ENCODE data around the gene ASIC2.

ASIC2 gene

GRCh38 chr17:33297643-33298042 is 4.5 kb upstream of the ASIC2 start:
- Histone ChIP-seq H3K27ac (ENCODE audit: low read depth, low read length, poor library complexity, severe bottlenecking) (no peak overlapping the region), H3K4me3 (ENCODE audit: low read depth, low read length, poor library complexity, severe bottlenecking) (no peak overlapping the region), H3K9ac (ENCODE audit: low read length) (no peak overlapping the region), H3K4me2 (ENCODE audit: low read length) (no peak overlapping the region), H3K4me1 (ENCODE audit: insufficient read depth, low read length, severe bottlenecking) (no peaks in the 10 kb centered on the region), H4K20me1 (ENCODE audit: insufficient read depth, low read length) (no peaks in the 10 kb centered on the region), H2AFZ (ENCODE audit: low read length) (no peak overlapping the region), H3K9me3 (ENCODE audit: low read length) (no peaks in the 10 kb centered on the region), H3F3A (ENCODE audit: insufficient read depth, low read length) (no peaks in the 10 kb centered on the region), H3K79me2 (ENCODE audit: insufficient read depth, low read length) (no peaks in the 10 kb centered on the region), H3K27me3 (ENCODE audit: insufficient read depth, low read length) (no peaks in the 10 kb centered on the region), H3K36me3 (ENCODE audit: insufficient read depth, low read length) (no peaks in the 10 kb centered on the region), H3K9me2 (ENCODE audit: low read depth, low read length) (no peaks in the 10 kb centered on the region)
- TF ChIP-seq CTCF (IDR thresholded peaks at IDR 0.05; ENCODE audit: low read length) = no peak
- no peak for TF ChIP-seq EZH2 (IDR thresholded peaks at IDR 0.05; ENCODE audit: borderline replicate concordance, low read length)

GRCh38 chr17:33294994-33295393 is 1.9 kb upstream of the ASIC2 start:
- Histone ChIP-seq H3K4me1 (ENCODE audit: insufficient read depth, low read length, severe bottlenecking) (no peaks in the 10 kb centered on the region), H3K4me2 (ENCODE audit: low read length) (no peak overlapping the region), H3K79me2 (ENCODE audit: insufficient read depth, low read length) (no peaks in the 10 kb centered on the region), H3K9me2 (ENCODE audit: low read depth, low read length) (no peaks in the 10 kb centered on the region), H3F3A (ENCODE audit: insufficient read depth, low read length) (no peaks in the 10 kb centered on the region), H3K27ac (ENCODE audit: low read depth, low read length, poor library complexity, severe bottlenecking) (no peak overlapping the region), H3K9ac (ENCODE audit: low read length) (no peak overlapping the region), H2AFZ (ENCODE audit: low read length) (no peak overlapping the region), H3K9me3 (ENCODE audit: low read length) (no peaks in the 10 kb centered on the region), H3K36me3 (ENCODE audit: insufficient read depth, low read length) (no peaks in the 10 kb centered on the region), H3K27me3 (ENCODE audit: insufficient read depth, low read length) (no peaks in the 10 kb centered on the region), H4K20me1 (ENCODE audit: insufficient read depth, low read length) (no peaks in the 10 kb centered on the region), H3K4me3 (ENCODE audit: low read depth, low read length, poor library complexity, severe bottlenecking) (no peak overlapping the region)
- no peak for TF ChIP-seq CTCF (IDR thresholded peaks at IDR 0.05; ENCODE audit: low read length)
- no peak for TF ChIP-seq EZH2 (IDR thresholded peaks at IDR 0.05; ENCODE audit: borderline replicate concordance, low read length)

- no peak overlapping the region for H3K4me2 ChIP-seq (ENCODE audit: low read length)
- H3K27me3 ChIP-seq (ENCODE audit: insufficient read depth, low read length) = no peaks in the 10 kb centered on the region
- H3F3A ChIP-seq (ENCODE audit: insufficient read depth, low read length) = no peaks in the 10 kb centered on the region
- no peak overlapping the region for H3K9ac ChIP-seq (ENCODE audit: low read length)
- TF ChIP-seq EZH2 (IDR thresholded peaks at IDR 0.05; ENCODE audit: borderline replicate concordance, low read length) = no peak
- TF ChIP-seq CTCF (IDR thresholded peaks at IDR 0.05; ENCODE audit: low read length) = no peak
- H3K27ac ChIP-seq (ENCODE audit: low read depth, low read length, poor library complexity, severe bottlenecking) = no peak overlapping the region
- no peaks in the 10 kb centered on the region for H3K79me2 ChIP-seq (ENCODE audit: insufficient read depth, low read length)
- no peaks in the 10 kb centered on the region for H3K36me3 ChIP-seq (ENCODE audit: insufficient read depth, low read length)
- H3K4me3 ChIP-seq (ENCODE audit: low read depth, low read length, poor library complexity, severe bottlenecking) = no peak overlapping the region
- H4K20me1 ChIP-seq (ENCODE audit: insufficient read depth, low read length) = no peaks in the 10 kb centered on the region
- H3K9me3 ChIP-seq (ENCODE audit: low read length) = no peaks in the 10 kb centered on the region
- no peaks in the 10 kb centered on the region for H3K4me1 ChIP-seq (ENCODE audit: insufficient read depth, low read length, severe bottlenecking)
- H3K9me2 ChIP-seq (ENCODE audit: low read depth, low read length) = no peaks in the 10 kb centered on the region
- no peak overlapping the region for H2AFZ ChIP-seq (ENCODE audit: low read length)
Observed at GRCh38 chr17:33292201-33292980, 704 bp downstream of the ASIC2 start.

Measured in OCI-LY1 (cell line).